M059J (cell line): ENCODE results near the gene SPA17. TPM values are rescaled to one million over a fixed set of nuclear protein-coding genes. Genes with fewer than 3 reads are reported as not detected.

Experiments
- DNase-seq: peaks from one replicate; pipeline ENCODE4 v3.0.0-alpha.2; 2012; ENCODE audit warnings: low read depth
- total RNA-seq: library from RNA; depleted of rRNA; stranded (reverse); fragments of >200 nt; shearing (Covaris generic); gene quantifications from 2 replicates; pipeline ENCODE4 v1.2.3, GENCODE V29; 2014; rRNA removed

The SPA17 gene
- total RNA-seq: 29.9 and 43.4 TPM in 2 replicates

DNA sequence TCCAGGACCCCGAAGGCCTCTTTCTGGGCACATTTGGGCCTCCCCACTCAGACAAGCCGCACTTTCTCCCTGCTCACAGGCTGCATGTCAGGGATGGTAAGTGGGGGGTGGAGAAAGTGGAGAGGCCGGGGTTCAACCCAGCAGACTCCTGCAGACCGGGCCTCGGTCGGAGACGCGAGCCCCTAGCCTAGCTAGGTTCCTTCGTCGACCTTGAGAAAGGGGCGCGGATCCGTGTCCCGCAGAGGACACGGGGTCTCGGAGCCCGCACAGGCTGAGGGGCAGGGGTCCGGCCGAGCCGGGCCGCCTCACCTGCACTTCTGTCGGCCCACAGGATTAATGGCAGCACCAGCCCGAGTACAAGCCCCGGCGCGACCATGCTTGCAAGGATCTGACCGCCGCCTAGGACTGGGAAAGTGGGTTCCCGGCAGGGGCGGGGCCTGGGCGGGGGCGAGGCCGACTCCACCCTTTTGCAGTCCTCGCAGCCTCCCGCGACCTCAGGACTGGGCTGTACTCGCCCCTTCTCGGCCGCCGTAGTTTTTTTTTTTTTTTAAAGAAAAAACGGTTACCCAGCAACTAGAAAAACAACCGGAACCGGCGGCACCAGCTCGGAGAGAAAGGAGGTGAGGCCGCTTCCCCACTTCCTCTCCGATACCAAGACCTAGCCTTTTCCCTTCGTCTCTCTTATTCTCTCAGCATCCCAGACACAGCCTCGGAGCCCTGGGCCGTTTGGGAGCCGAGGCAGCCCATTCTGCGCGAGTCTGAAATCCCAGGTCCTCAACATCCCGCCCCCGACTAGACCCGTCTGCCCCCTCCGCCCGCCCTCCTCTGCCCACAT lies at the start of gene SPA17, which contains the start of gene SIAE:
Gene SPA17, plus strand, starts transcription at position 572 of the 835 bp plus-strand sequence. CDS start 1,361 bp downstream, outside the sequence.
Gene SIAE, minus strand, starts transcription at position 407 of the 835 bp plus-strand sequence. Its CDS starts 31 bp downstream, at position 376.
- peak; percentile 96 for DNase-seq

DNA sequence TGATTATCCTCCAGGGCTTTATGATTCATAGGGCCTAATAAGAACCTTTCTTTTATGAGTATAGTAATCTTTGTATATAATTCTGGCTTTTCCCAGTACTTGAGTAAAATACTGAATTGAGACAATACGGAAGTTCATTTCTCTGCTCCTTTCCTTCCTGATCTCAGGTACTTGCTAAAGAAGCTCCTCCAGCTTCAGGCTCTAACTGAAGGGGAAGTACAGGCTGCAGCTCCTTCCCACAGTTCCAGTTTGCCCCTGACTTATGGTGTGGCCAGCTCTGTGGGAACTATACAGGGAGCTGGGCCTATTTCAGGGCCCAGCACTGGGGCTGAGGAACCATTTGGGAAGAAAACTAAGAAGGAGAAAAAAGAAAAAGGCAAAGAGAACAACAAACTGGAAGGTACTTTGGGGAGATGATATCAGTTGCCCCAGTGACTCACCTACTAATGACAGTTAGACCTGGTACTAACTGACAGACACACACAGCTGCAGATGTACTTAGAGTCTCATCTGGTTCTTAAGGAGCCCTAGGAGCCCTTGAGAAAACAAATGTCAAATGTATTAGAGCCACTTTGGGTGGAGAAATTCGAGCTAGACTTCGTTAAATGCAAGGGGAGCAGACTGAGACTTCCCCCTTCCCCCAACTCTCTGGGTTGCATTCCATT lies 48.1 kb upstream of the SPA17 start:
- DNase-seq: no peak

DNA sequence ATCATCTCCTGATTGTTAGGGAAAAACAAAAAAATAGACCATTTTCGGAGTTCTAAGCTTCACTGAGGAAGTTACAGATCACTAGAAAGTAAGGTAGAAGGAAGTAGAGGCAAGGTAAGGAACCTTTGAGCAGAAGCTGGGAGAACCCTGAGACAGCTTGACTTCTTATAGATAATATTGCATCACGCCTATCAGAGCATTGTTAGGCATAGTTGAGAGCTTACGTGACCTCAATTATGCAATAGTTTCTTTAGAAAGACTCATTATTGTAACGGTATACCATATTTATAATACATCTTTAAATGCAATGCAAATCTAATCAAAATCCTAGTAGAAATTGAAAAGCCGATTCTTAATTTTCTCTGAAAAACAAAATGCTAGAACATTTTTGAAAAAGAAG lies 46.2 kb upstream of the SPA17 start:
- DNase-seq: no peak

DNA sequence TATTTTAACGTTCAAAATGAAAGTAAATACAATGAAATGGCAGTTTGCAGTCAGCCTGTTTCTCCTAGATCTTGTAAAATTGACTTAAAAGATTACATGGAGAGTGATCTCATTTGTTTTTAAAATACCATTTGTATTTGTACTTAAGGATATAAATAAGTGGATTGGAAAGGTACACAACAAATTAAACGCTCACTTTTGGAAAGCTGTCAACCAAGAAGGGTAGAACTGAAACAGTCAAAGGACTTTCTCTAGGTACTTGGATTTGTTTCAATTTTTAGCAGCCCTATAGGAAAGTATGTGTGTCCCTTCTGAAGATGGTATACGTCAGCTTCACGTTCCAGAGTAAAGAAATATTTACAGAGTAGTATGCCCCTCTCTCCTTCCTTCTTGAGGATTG lies 43.7 kb upstream of the SPA17 start:
- DNase-seq: no peak

DNA sequence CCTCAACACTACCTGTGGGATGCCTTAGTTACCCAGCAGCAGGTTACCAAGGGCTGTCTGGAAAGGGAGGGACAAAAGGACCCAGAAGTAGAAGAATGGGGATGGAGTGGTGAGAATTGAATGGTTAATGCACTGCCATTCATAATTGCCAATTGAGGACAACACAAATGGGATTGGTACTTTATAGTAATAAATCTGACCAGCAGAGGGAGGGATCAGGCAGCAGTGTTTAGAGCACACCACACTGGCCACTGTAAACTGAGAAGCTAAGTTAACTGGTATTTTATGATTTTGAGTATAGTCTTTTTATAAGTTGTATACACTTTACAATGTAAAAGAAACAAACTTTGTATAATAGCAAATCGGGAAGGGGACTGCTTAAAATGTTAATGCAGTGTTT lies 40.3 kb upstream of the SPA17 start:
- DNase-seq: peak; percentile 14

DNA sequence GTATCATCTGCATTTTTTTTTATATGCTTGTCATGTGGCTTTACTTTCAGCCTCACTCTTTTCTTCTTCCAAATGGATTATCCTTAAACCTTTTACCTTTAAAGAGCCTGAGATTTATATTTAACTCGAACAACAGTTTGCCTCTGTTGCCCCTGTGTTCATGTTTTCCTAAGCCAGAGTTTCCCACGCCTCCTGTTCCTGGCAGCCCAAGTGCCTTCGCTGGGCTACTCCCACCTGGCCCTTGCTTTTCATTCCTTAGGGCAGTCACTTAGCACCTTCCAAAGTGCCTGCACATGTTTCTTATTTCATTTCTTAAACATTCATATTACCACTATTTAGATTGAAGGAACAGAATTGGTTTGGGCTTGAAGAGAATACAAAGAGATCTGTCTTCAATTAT lies 37.8 kb upstream of the SPA17 start:
- no peak for DNase-seq

GRCh38 chr11:124638500-124638899 lies 35.2 kb upstream of the SPA17 start:
- no peak for DNase-seq

GRCh38 chr11:124639186-124639585 lies 34.5 kb upstream of the SPA17 start:
- DNase-seq: no peak

- peak; percentile 5 for DNase-seq
Measured at GRCh38 chr11:124640666-124641065, 33.0 kb upstream of the SPA17 start.

- no peak for DNase-seq
Measured at GRCh38 chr11:124642628-124643027, 31.1 kb upstream of the SPA17 start.

DNA sequence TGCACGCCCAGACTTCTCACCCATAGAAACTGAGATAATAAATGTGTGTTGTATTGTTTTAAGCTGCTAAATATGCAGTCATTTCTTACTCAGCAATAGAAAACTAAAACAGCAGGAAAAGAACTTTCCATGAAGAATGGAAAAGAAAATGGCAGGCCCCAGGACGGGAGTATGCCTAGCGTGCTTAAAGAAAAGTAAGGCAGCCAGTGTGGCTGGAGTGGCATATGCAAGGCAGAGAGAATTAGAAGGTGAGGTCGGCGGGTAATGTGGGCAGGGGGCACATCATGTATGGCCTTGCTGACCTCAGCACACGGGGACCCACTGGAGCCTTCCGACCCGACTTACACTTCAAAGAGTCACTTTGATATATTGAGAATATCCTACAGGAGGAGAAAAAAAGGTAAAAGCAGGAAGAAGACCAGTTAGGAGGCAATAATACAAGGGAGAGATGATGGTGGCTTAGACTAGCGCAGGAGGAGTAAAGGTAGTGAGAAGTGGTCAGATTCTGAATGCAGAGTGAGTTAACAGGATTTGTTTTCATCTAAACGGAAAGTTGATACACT lies 30.6 kb upstream of the SPA17 start:
- no peak for DNase-seq

- peak; percentile 81 for DNase-seq
Measured at GRCh38 chr11:124643605-124644425, 29.9 kb upstream of the SPA17 start.

GRCh38 chr11:124644426-124645280 lies 29.1 kb upstream of the SPA17 start:
- DNase-seq: peak; percentile 72

DNA sequence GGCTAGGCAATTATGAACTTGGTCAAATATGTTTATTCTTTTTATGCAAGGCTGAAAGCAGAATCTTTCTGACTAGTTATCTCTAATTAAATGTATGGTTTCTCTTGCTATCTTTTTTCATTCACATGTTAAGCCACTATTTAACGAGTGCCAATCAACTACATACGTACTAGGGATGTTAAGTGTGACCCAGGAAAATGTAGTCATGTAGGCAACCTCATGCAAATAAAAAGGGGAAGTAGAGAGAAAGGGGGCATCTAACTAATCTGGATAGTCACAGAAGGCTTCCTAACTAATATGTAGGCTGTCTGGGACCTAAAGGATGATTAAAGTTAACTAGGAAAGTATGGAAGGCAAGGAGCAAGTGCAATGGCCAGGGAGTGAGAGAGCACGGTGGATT lies 27.6 kb upstream of the SPA17 start:
- no peak for DNase-seq

GRCh38 chr11:124648610-124649009 lies 25.1 kb upstream of the SPA17 start:
- DNase-seq: no peak

GRCh38 chr11:124656774-124657630 lies 16.7 kb upstream of the SPA17 start:
- DNase-seq: no peak

DNA sequence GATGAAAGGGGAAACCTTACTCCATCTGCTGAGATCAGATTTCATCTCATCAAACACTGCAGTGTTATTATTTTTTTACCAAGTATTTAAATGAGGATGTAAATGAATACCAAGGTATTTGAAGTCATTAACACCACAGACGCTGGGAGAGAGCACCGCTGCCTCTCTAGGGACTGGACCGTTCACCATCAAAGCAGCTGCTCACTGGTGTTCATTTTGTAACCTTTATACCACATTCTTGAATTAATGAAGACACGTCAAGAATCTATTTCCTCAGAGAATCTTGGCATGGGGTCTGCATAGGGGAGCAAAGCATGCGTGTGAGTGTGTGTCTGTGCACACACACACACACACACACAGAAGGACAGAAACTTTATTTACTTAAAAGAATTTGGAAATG lies 15.8 kb upstream of the SPA17 start:
- DNase-seq: no peak

GRCh38 chr11:124658501-124658900 lies 15.2 kb upstream of the SPA17 start:
- DNase-seq: no peak

- no peak for DNase-seq
Measured at GRCh38 chr11:124658986-124659385, 14.7 kb upstream of the SPA17 start.

DNA sequence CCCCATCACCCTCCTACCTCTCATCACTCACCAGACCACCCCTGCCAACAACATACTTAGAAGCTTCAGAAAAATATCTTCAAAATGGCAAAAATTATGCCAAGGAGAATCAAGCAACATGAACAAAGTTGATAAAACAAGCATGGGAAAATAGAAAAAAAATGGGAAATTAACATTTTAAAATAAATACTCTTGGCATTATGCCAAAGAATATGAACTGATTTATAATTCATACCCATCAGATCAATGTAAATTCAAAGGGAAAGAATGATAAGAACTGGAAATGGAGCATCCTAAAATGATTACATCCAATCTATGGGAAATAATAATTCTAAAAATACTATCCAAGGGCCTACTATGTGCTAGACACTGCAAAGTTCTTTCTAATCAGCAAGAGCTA lies 12.2 kb upstream of the SPA17 start:
- DNase-seq: no peak
